CD4-positive, alpha-beta T cell treated with Interleukin-15 for 1 hour (primary cell): ENCODE measurements around the gene COX20.

Experiments
- DNase-seq: peaks from one replicate; pipeline ENCODE4 v3.0.0-alpha.2; 2020

Gene COX20

DNA sequence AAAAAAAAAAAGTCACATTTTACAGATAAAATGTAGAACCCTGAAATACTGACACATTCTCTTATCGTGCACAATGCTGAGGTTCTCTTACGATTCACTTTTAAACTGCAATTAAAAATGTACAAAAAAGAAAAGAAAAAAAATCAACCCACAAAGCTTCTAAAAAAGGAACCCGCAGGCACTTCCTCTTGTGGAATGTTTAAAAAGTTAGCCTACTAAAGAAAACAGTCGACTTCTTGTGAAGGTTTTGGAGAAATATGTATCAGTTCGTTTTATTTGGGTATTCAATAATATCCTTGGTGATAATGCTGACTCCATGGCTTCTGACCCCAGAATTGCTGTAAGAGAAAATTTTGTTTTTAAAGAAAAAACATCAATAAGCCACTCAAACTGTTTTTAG, 18.7 kb downstream of the COX20 start:
- no peak for DNase-seq

DNA sequence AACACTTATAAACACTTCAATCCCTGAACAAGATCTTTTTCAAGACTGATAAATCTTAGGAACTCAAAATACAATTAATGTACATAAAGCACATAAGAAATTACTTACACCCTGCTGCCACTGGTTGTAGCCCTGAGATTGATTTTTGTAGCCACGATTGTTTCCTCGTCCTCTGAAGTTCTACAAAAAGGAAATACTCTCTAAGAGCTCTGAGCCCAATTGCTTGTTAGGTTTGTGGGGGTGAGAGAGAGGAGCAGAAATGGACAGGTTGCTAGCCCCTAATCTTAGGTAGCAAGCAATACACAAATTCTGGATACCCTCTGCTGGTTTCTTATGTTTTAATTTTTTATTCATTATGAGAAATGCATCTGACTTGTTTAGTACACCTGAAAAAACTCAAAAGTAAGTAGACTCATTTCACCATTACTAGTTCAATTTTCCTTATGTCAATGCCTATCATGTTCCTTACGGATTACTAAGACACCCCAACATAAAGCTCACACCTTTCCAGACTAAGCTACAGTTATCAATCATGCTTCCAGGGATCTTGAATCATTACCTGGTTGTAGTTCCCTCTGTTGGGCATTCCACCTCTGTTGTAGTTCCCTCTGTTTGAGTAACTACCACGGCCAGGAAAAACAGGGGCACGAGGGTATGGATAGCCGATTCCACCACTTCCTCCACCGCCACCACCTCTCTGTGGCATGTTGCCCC, 19.6 kb downstream of the COX20 start:
- no peak for DNase-seq

- no peak for DNase-seq
Observed at GRCh38 chr1:244857761-244858160, 22.3 kb downstream of the COX20 start.

DNA sequence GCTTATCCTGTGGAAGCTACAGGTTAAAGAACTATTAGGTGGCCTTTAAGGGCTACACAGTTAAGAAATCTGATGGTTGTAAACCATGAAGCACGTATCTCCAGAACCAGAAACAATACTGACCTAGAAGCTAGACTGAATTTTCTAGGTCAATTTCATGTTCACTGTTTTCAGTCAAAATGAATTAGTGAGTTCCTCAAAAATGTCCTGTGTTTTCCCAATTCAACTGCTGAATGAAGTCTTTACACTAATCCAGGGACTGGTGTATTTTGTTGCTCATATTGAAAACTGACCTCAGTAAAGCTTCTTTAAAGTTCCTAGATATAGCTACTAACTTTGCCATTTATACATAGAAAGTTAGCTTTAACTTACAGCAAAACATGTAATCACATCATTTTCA, 22.9 kb downstream of the COX20 start:
- no peak for DNase-seq

DNA sequence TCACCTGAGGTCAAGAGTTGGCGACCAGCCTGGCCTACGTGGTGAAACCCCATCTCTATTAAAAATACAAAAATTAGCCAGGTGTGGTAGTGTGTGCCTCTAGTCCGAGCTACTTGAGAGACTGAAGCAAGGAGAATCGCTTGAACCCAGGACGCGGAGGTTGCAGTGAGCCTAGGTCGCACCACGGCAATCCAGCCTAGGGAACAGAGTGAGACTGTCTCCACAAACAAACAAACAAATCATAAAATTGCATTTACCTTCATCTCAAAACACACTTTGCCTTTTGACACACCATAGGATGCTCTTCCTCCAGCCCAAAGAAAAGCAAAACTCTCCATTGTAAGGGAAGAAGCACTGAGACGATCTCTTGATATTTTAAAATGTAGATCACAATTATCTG, 24.6 kb downstream of the COX20 start:
- DNase-seq = no peak

GRCh38 chr1:244860914-244861610, 25.6 kb downstream of the COX20 start:
- DNase-seq = no peak

DNA sequence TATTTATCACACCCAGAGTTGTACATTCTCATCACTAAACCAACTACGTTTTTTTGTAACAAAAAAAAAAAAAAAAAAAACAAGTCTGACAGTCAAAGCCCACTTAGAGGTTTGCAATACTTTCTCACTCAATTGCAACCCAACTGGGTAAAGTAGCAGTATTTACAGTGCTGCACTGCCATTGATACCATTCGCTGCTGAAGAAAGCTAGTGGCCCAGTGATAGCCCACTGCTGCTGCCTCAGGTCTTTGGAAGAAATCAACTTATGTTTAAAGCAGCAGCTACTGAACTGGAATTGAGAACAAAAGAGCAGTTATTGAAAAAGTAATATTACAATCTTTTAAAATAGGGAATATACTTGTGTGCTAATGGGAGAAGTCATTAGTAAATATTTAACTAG, 26.2 kb downstream of the COX20 start:
- DNase-seq = no peak

DNA sequence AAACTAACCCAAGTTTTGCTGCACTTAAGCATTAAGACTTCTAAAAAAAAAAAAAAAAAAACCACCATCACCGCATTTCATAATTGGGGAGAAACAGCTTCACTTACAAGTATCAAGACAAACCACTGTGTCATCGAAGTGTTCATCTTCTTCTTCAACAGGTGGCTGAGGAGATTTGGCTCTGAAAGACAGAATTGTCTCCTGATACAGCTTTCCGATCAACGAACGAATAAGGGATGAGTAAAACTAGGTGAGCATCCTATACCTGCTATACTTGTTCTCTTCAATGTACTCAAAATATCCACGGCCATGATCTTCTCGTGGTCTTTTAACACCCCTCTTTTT, 26.9 kb downstream of the COX20 start:
- DNase-seq = no peak

GRCh38 chr1:244862699-244863490, 27.4 kb downstream of the COX20 start:
- DNase-seq = peak; percentile 98

DNA sequence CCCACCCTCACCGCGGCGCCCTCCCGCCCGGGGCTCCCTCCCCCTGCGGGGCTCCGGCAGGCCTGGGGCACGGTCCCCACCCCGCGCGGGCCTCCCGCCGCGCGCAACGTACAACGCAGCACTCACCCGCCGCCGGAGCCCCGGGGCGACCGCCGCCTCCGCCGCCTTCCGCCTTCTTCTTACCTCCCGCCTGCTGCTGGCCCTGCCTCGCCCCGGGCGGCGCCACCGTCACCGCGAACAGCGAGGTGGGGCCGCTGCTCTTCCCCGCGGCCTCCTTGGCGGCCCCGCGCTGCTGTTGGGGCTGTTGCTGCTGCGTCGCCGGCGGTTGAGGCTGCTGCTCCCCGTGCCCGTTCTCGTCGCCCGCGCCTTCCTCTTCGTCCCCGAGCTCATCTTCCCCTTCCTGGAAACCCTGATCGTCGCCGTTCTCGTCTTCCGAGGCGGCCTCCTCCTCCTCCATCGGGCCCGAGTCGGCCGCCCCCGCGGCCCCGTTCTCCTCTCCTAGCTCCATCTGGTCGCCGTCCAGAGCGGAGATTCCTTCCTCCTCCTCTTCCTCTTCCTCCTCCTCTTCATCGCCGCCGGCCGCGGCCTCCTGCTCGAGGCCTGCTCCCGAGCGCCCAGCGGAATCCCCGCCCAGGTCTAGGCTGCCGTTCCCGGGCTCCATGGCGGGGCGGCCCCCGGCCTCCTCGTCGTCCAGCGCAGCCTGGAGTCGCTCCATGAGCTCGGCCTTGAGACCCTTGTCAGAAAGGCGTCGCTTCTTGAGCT, 28.2 kb downstream of the COX20 start:
- no peak for DNase-seq

DNA sequence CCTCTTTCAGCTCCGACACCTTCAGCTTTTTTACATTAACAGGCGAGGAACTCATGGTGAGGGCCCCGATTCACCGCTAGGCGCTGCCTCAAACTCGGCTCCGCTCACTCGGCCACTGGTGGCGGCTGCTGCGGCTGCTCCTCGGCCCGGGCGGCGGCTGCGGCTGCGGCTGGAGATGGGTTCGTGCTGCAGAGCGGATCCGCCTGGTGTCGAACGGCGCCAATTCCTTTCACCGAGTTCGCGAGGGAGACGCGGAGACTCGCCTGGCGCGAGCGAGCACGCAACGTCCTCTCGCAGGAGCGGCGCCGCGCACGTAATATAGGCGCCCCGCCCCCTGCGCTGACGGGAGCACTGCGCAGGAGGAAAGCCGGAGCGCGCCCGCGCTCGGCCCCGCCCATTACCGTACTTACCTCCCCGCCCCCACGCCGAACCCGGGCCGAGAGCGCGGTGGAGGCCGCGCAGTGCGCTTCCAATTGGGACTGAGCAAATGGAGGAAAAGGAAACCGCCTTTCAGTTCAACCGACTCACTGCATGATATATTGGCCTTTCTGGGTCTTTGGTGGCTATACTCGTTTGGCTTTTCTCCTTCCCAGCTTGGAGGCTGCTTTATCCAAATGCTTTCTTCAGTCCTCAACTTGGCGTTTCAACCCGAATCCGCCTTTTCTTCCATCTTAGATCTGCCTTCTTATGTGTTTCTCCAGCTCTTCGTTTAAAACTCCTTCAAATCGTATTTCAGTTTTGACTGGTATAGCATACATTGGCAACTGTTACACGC, 29.0 kb downstream of the COX20 start, which contains the start of gene HNRNPU:
TSS of gene HNRNPU (minus strand) at position 291 of the 775 bp plus-strand sequence. CDS start at position 55, 236 bp downstream.
- peak; percentile 96 for DNase-seq

DNA sequence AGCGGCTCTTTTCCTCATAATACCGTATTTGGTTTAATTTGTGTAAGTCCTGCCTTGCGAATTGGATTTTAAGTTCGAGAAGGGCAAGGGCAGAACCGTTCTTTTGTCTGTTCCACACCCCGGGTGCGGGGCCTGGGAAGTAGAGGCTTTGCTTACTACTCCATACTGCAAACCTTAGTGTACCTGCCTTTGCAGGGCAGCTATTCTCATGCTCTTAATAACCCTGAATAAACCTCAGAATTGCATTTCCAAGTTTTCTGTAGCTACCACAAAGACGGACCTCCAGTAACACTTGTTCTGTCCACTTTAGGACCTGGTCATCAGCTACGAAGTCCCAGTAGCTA, 29.5 kb downstream of the COX20 start:
- DNase-seq = peak; percentile 18

DNA sequence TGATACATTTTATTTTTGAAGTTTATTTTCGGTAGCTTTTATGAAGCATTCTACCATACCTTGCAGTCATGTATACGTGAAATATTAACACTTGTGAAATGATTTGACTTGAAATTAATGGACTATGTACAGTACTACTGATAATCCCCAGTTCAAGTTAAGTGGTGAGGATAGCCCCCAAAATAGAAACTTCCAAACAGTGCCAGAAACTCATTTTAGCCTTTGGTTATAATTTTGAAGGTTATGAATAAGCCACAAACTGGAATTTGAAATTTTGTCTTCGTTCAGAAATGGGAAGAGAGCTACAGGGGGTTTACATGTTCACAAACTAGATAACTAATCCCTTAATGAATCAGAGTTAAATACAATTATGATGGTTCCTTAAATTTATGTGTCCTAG, 30.4 kb downstream of the COX20 start:
- no peak for DNase-seq

GRCh38 chr1:244866355-244866754, 30.9 kb downstream of the COX20 start:
- no peak for DNase-seq

DNA sequence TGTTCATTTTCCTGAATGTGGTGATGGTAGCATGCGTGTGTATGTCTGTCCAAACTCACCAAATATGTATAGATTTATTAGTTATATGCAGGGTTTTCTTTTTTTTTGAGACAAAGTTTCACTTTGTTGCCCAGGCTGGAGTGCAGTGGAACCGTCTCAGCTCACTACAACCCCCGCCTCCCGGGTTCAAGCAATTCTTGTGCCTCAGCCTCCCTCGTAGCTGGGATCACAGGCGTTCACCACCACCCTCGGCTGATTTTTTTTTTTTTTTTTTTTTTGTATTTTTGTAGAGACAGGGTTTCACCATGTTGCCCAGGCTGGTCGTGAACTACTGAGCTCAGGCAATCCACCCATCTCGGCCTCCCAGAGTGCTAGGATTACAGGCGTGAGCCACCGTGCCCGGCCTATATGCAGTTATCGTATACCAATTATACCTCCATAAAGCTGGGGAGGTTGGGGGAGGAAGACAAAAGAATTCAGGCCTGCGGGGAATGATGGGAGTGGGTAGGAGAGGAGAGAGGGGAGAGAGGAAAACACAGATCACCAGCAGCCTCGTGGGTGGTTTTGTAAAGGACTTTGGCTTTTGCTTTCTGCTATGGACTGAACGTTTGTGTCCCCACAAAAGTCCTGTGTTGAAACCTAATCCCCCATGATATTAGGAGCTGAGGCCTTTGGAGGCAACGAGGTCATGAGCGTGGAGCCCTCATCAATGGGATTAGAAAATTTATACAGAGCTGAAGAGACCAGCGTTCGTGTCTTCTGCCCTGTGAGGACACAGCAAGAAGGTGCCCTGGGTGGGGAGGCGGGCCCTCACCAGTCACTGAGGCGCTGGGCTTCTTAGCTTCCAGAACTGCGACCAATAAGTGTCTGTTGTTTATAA, 33.3 kb downstream of the COX20 start:
- no peak for DNase-seq

- DNase-seq = no peak
Observed at GRCh38 chr1:244869364-244869827, 33.9 kb downstream of the COX20 start.

GRCh38 chr1:244869950-244870349, 34.5 kb downstream of the COX20 start:
- DNase-seq = no peak

- no peak for DNase-seq
Observed at GRCh38 chr1:244874974-244875579, 39.6 kb downstream of the COX20 start.

DNA sequence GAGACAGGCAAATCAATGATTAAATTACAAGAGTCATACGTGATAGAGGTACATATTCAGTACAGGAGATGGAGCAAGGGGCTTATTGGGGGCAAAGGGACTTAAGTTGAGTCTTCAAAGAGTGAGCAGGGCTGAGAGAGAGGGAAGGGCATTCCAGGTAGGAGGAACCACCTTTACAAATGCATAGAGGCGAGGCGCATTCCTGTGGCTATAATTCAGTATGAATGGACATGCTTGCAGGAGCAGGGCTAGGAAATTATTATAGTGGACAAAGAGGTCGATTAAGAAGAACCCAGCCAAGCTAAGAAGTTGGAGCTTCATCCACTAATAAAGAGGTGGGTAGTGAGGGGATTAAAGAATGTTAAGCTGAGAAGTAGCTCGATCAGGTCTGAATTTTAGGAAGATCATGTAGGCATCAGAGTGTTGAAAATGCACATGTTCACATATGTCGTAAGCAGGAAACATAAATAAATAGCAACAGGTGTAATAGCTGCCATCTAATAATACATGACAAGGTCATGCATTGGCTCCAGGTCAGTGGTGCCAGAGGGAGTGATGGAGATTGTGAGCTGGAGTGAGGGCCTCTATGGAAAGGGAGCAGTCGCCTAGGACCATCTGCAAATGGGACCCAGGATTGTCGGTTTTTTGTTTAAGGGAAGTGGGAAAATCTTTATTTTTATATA, 40.9 kb downstream of the COX20 start:
- DNase-seq = no peak

DNA sequence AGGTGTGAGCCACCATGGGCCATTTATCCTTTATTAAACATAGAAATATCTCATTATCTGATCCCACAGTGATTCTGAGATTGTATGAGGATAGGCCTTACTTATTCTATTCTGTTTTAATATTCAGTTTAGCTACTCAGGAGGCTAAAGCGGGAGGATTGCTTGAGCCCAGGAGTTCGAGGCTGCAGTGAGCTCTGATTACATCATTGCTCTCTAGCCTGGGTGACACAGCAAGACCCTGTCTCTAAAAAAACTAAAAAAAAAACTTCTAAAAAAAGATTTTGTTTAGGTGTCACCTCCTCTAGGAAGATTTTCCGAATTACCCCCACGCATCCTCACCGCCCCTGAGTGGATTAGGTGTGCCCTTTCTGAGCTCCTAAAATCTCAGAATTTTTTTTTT, 43.2 kb downstream of the COX20 start:
- no peak for DNase-seq
